Esophagus (tissue), 2 donors: ENCODE measurements around the gene ZNF555. TPM values are rescaled to one million over a fixed set of nuclear protein-coding genes. Genes with fewer than 3 reads are reported as not detected.
"Not testable (repeated sequence)": the region's sequence is repeated elsewhere in the genome, so short reads cannot be mapped to it uniquely, and the experiment has no call there.

Source experiments
- H3K27ac ChIP-seq, 2 donors: one replicate each; pipeline ENCODE4 v1.5.1; 2013; ENCODE audit warnings: low read depth in 2 of 2, mild to moderate bottlenecking in 2 of 2, inconsistent platforms in 1 of 2, low read length in 1 of 2, moderate library complexity in 1 of 2
- H3K27me3 ChIP-seq, 2 donors: one replicate each; pipeline ENCODE4 v1.6.1; 2013; ENCODE audit warnings: low read length in 2 of 2, control low read depth in 1 of 2, mild to moderate bottlenecking in 1 of 2; ENCODE audit not compliant: insufficient read depth in 2 of 2, control insufficient read depth in 1 of 2
- H3K36me3 ChIP-seq, 2 donors: one replicate each; pipeline ENCODE4 v1.6.1; 2013; ENCODE audit warnings: low read length in 1 of 2; ENCODE audit not compliant: control insufficient read depth in 2 of 2, insufficient read depth in 2 of 2
- H3K4me1 ChIP-seq, 2 donors: one replicate each; pipeline ENCODE4 v1.6.1; 2013; ENCODE audit warnings: low read length in 1 of 2; ENCODE audit not compliant: control insufficient read depth in 2 of 2, insufficient read depth in 2 of 2
- H3K4me3 ChIP-seq, 2 donors: one replicate each; pipeline ENCODE4 v1.5.1; 2013; ENCODE audit warnings: low read length in 2 of 2, mild to moderate bottlenecking in 2 of 2, low read depth in 1 of 2, moderate library complexity in 1 of 2
- H3K9me3 ChIP-seq, 2 donors: one replicate each; pipeline ENCODE4 v1.6.1; 2013; ENCODE audit warnings: mild to moderate bottlenecking in 2 of 2, low read depth in 1 of 2, low read length in 1 of 2, moderate library complexity in 1 of 2; ENCODE audit not compliant: control insufficient read depth in 2 of 2, insufficient read depth in 1 of 2
- WGBS, 2 donors: extraction: QIAGEN DNeasy Blood & Tissue Kit; methylation state at CpG; one replicate each; pipeline ENCODE4 v1.1.7; 2013; 5-methylcytosine and 5-hydroxymethylcytosine counted together
- polyA plus RNA-seq, 2 donors: library from polyadenylated mRNA; stranded (reverse); fragments of 200-250 nt; gene quantifications; one replicate each; pipeline ENCODE4 v1.2.3, GENCODE V29; 2013
- donor health status: healthy with polysubstance abuse.
- donor health status: Bipolar disorder and iron deficiency.

The ZNF555 gene
- polyA plus RNA-seq, 2 donors = 1.2 to 2.4 TPM

DNA sequence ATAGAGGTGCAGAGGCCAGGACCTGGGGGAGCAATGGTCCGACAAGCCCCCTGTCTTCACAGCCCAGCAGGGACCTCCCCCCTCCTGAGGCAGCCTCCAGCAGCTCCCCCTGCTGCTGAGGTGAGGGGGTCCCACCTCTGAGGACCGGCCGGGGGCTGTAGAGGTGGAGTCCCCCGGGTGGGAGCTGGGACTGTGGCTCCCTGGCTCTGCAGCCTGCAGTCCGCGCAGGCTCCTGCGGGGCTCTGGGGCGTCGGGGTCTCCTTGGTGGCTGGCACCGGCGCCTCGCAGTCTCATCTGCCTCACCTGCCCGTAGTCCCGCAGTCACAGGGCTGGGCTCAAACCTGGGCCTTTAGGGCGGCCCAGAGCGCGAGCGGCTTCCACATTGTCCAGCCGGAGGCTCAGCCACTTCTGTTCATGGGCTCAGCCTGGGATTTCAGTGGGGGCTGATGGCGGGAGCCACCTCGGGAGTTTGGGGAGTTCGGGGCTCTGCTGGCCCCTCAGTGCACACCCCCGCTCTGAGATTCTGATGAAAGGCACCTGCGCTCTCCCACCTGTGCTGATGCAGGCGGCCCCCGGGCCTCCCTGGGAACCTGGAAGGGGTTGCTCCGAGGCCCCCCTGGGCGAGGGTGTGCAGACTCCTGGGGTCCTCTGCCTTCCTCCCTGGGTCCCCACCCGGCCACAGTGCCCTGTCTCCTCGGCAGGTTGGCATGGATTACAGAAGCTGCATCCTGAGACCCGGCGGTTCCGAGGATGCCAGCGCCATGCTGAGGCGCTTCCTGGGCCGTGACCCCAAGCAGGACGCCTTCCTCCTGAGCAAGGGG is 28.7 kb upstream of the ZNF555 start:
- WGBS, 2 donors = 92 to 93% methylated on average over 37 of the region's 37 CpGs
- no peak overlapping the region for H3K4me3 ChIP-seq
- H3K36me3 ChIP-seq = peaks cover 0 to 47% of the 10 kb centered on the region in 2 donors

DNA sequence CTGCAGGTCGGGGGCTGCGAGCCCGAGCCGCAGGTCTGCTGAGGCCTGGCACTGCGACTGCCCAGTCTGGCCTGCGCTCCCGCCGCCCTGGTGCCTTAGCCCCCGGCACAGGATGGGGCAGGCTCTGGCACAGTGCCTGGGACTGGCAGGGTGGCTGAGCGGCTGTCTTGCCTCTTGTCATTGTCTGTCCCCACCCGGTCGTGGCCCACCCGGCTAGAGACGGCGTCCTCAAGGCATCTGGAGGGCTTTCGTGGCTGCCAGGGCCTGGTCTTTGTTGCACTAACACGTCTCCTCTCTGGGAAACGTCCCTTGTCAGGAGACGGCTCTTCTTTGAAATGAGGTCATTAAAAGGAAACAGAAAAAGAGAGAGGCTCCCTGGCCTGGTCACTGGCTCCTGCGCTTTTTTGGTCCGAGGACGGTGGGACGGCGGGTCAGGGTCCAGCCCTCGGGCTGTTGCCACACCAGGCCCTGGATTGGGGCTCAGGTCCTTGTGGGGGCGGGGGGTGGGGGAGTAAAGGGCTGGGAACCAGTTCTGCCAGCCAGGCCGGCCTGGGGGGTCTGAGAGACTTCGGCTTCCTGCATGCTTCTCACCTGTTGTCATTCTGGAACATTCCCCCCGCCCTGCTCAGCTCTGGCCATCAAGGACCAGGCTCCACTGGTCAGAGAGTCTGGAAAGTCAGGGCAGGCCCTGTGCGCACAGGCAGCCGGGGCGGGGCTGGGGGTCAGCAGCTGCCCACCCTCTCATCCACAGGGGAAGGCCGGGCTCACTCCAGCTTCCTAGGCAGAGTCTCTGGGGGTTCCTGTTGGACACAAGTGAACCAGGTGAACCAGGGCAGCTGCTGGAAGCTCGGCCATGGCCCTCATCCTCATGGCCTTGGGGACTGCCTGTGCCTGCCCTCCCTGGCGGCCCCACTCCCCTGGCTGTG is 27.8 kb upstream of the ZNF555 start:
- WGBS, 2 donors = 86 to 91% methylated on average over 35 of the region's 35 CpGs
- no peak overlapping the region for H3K4me3 ChIP-seq
- peaks cover 0 to 2% of the 10 kb centered on the region in 2 donors for H3K9me3 ChIP-seq
- H3K27ac ChIP-seq = no peak overlapping the region
- H3K4me1 ChIP-seq = no peaks in the 10 kb centered on the region
- peaks cover 0 to 39% of the 10 kb centered on the region in 2 donors for H3K36me3 ChIP-seq
- no peaks in the 10 kb centered on the region for H3K27me3 ChIP-seq

More for the DNA sequence above, 28.7 kb upstream of the ZNF555 start:
- H3K4me1 ChIP-seq = no peaks in the 10 kb centered on the region
- peaks cover 0 to 2% of the 10 kb centered on the region in 2 donors for H3K9me3 ChIP-seq
- no peak overlapping the region for H3K27ac ChIP-seq
- H3K27me3 ChIP-seq = no peaks in the 10 kb centered on the region

DNA sequence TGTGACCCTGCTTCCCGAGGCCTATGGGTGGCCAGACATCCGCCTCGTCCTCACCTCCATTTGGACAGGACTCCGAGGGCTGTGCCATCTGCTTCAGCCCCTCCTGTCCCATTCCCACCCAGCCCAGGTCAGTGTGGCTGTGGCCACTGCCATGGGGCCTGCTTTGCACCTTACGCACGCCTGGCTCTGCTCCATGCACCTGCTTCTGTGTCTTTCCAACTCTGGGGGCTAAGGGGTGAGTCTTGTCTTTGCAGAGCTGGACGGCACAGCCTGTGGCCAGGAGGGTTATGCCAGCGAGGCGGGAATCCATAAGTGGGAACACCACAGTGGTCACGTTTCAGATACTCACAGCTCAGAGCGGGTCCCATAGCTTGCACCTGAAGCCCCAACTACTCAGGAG is 26.8 kb upstream of the ZNF555 start:
- Histone ChIP-seq H3K4me1 (no peaks in the 10 kb centered on the region), H3K27me3 (no peaks in the 10 kb centered on the region), H3K27ac (no peak overlapping the region), H3K4me3 (no peak overlapping the region), H3K9me3 (no peaks in the 10 kb centered on the region), H3K36me3 (peaks cover 0 to 29% of the 10 kb centered on the region in 2 donors)
- WGBS, 2 donors = 93 to 95% methylated on average over 11 of the region's 11 CpGs

GRCh38 chr19:2815191-2815614 is 26.1 kb upstream of the ZNF555 start:
- WGBS, 2 donors = 91 to 94% methylated on average over 13 of the region's 13 CpGs

DNA sequence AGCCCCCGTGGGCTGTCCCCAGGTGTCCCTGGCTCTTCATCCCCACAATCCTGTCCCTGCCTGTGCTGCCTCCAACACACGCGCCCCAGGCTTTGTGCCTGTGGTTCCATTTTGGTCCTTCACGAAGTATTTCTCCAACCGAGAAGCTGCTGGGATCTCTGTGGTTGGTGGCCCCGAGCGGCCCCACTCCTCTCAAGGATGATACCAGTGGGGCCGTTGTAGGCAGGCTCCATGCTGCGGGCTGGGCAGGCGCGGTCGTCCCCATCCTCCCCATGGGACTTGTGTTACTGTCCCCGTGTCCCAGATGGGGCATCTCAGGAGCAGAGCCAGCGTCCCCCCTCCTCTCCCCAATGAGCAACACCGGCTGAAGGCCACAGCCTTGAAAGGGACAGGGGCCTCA is 25.4 kb upstream of the ZNF555 start:
- peaks cover 2 to 4% of the 10 kb centered on the region in 2 donors for H3K4me1 ChIP-seq
- no peaks in the 10 kb centered on the region for H3K9me3 ChIP-seq
- no peaks in the 10 kb centered on the region for H3K27me3 ChIP-seq
- peaks cover 0 to 17% of the 10 kb centered on the region in 2 donors for H3K36me3 ChIP-seq
- no peak overlapping the region for H3K4me3 ChIP-seq
- no peak overlapping the region for H3K27ac ChIP-seq
- 86 to 87% methylated on average over 15 of the region's 15 CpGs for WGBS, 2 donors

More at GRCh38 chr19:2815191-2815614, 26.1 kb upstream of the ZNF555 start:
- no peaks in the 10 kb centered on the region for H3K27me3 ChIP-seq
- H3K9me3 ChIP-seq = no peaks in the 10 kb centered on the region
- no peak overlapping the region for H3K27ac ChIP-seq
- H3K4me3 ChIP-seq = no peak overlapping the region
- H3K4me1 ChIP-seq = peaks cover under 1 to 1% of the 10 kb centered on the region in 2 donors
- H3K36me3 ChIP-seq = peaks cover 0 to 23% of the 10 kb centered on the region in 2 donors

GRCh38 chr19:2816641-2817040 is 24.6 kb upstream of the ZNF555 start:
- Histone ChIP-seq H3K4me1 (peaks cover 2 to 4% of the 10 kb centered on the region in 2 donors), H3K4me3 (no peak overlapping the region), H3K27ac (no peak overlapping the region), H3K36me3 (peaks cover 0 to 10% of the 10 kb centered on the region in 2 donors), H3K27me3 (no peaks in the 10 kb centered on the region), H3K9me3 (no peaks in the 10 kb centered on the region)
- 89 to 92% methylated on average over 16 of the region's 16 CpGs for WGBS, 2 donors

DNA sequence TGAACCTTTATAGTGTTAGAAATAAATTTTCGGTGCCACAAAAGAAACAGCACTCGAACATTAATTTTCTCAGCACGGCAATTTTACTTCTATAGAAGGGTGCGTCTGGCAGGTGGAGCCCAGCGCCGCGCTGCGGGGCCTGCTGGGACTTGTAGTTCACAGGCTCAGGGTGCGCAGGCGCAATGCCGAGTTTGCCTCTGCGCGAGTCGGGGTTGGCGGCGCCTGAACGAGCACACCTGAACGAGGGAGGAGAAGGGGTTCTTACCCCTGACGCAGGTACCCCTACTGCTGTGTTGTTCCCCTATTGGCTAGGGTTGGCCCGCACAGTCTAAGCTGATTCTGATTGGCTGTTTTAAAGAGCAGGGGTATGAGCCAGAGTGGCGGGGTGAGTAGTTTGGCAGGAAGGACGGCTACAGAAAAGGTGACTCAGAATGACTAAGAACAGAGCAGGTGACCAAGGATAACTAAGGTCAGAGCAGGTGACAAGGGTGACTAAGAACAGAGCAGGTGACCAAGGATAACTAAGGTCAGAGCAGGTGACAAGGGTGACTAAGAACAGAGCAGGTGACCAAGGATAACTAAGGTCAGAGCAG is 23.9 kb upstream of the ZNF555 start:
- H3K36me3 ChIP-seq, H3K4me1 ChIP-seq, H3K27me3 ChIP-seq, H3K4me3 ChIP-seq, H3K9me3 ChIP-seq: not testable (repeated sequence)
- H3K27ac ChIP-seq = peak overlapping the region in 1 of 2 donors; percentile 74
- 68 to 74% methylated on average over 22 of the region's 22 CpGs for WGBS, 2 donors

- Histone ChIP-seq H3K27me3 (no peaks in the 10 kb centered on the region), H3K9me3 (no peaks in the 10 kb centered on the region), H3K27ac (peak within 1 kb of the TSS in 1 of 2 donors; percentile 34), H3K36me3 (peaks cover 0 to 3% of the 10 kb centered on the region in 2 donors), H3K4me1 (peaks cover 2 to 4% of the 10 kb centered on the region in 2 donors), H3K4me3 (peak within 1 kb of the TSS; percentile 70 to 90)
- WGBS, 2 donors = 0 to 1% methylated on average over 44 to 64 of the region's 64 CpGs
Observed at GRCh38 chr19:2819540-2820111, 21.6 kb upstream of the ZNF555 start, which contains the start of gene ZNF554. TSS of gene ZNF554 (plus strand) at chr19:2819868. CDS start at chr19:2820072, 204 bp downstream.
